CD1c-positive myeloid dendritic cell (primary cell): Measurements from ENCODE around the gene ACTN3.
"Not testable (repeated sequence)": the region's sequence is repeated elsewhere in the genome, so short reads cannot be mapped to it uniquely, and the experiment has no call there.

Experiments used
- DNase-seq: peaks from one replicate; pipeline ENCODE4 v3.0.0-alpha.2; 2016; ENCODE audit errors: extremely low spot score

ACTN3 gene

GRCh38 chr11:66544952-66545351 lies 1.8 kb upstream of the ACTN3 start:
- DNase-seq = not testable (repeated sequence)

GRCh38 chr11:66545701-66546367 lies 869 bp upstream of the ACTN3 start, which contains the start of gene ZDHHC24:
Gene ZDHHC24, minus strand, starts transcription at chr11:66546048. Its CDS starts 45 bp downstream, at chr11:66546003.
- DNase-seq = peak; percentile 98

DNA sequence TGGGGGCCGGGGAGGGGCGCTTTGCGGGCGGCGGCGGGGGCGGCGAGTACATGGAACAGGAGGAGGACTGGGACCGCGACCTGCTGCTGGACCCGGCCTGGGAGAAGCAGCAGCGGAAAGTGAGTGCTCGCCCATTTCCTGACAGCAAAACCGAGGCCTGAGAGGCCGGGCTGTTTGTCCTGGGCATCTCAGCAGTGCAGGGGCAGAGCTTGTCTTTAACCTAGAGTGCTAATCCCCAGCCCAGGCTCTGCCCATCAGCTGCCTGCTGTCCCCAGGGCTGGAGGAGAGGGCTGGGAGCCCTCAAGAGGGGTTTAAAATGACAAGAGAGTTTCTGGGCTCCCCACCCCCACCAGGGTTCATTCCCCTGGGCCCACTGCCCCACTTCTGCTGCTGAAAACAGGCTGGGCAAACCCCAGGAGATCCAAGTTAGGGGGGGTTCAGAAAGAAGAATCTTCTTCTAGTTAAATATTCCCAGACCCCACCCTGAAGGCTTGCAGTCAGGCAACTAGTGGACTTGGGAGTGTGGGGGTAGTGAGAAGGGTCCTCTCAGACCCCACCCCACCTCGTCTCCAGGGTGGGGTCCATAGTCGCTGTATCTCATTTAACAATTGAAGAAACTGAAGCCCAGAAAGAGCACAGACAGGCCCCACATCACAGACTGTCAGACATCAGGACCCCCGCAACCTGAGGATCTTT lies 411 bp downstream of the ACTN3 start:
- no peak for DNase-seq

DNA sequence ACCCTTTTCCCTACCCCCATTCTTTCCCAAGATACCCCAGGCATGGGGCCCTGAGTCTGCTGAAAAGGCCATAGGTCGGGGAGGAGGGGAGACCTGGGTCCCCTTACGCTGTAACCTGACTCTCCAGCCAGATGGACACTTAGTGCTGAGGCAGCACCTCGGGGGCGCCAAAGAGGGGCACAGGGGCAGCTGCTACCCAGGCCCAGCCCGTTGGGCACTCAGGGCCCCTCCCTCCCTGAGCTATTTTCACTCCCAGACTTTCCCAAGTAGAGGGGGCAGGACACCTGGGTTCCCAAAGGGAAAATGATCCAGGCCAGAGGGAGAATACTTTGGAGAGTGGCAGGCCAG lies 933 bp downstream of the ACTN3 start:
- no peak for DNase-seq

GRCh38 chr11:66548041-66548440 lies 1.3 kb downstream of the ACTN3 start:
- no peak for DNase-seq

- no peak for DNase-seq
Observed at GRCh38 chr11:66548774-66549630, 2.3 kb downstream of the ACTN3 start.

DNA sequence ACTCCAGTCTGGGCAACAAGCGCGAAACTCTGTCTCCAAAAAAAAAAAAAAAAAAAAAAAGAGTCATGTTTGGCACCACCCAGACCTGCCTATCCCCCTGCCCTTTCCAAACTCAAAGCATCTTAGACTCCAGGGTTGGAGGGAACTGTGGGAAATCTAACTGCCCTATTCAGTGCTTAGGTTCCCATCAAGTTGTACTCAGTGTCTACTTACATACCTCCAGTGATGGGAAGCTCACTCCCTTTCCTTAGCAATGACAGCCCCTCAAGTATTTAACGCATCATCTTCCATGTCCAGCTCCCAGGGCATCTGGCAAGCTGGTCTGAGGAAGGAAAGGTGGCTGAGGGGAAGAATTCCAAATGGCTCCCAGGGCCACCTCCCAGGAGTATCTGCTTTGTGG lies 3.0 kb downstream of the ACTN3 start:
- no peak for DNase-seq

- no peak for DNase-seq
Observed at GRCh38 chr11:66550887-66551286, 4.2 kb downstream of the ACTN3 start.

- DNase-seq = no peak
Observed at GRCh38 chr11:66554602-66555001, 7.9 kb downstream of the ACTN3 start.

GRCh38 chr11:66555416-66555815 lies 8.7 kb downstream of the ACTN3 start:
- no peak for DNase-seq

- no peak for DNase-seq
Observed at GRCh38 chr11:66556086-66556485, 9.4 kb downstream of the ACTN3 start.

DNA sequence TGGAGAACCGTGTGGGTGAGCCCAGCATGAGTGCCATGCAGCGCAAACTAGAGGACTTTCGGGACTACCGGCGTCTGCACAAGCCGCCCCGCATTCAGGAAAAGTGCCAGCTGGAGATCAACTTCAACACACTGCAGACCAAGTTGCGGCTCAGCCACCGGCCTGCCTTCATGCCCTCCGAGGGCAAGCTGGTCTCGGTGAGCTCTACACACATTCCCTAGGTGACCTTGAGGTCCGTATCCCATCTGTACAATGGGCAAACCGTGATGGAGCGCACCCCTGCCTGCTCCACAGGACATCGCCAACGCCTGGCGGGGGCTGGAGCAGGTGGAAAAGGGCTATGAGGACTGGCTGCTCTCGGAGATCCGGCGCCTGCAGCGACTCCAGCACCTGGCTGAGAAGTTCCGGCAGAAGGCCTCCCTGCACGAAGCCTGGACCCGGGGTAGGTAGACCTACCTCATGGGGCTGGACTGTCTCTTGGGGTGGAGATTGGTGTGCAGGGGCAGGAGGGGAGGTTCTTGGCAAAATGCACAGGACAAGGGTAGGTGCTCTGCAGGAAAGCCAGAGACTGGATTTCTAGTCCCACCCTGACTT lies 11.1 kb downstream of the ACTN3 start:
- no peak for DNase-seq

DNA sequence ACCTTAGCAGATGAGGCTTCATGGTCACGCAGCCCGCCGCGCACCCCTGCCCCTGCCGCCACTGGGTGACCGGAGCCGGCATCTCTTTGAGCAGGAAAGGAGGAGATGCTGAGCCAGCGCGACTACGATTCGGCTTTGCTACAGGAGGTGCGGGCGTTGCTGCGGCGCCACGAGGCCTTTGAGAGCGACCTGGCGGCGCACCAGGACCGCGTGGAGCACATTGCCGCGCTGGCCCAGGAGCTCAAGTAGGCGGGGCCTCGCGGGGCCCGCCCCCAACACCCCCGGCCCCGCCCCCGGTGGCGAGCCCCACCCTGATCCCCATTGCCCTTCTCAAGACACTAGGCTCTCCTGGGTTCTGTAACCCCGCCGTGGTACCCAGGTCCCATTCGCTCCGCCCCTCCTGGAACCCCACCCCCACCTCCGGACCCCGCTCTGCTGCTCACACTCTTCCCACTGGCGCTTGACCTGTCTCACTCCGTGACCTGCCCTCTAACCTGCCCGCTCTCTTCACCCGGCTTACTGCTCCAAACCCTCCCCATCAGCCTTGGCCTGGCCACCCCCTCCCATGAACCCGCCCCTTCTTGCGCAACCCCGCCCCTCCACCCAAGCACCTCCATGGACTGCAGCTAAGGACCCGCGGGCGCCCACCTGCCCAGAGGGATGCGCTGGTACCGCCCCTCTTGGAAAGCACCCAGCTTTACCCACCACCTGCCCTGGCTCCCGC lies 12.6 kb downstream of the ACTN3 start:
- DNase-seq = no peak

- no peak for DNase-seq
Observed at GRCh38 chr11:66559866-66560676, 13.4 kb downstream of the ACTN3 start.

GRCh38 chr11:66561178-66561974 lies 14.7 kb downstream of the ACTN3 start:
- no peak for DNase-seq

DNA sequence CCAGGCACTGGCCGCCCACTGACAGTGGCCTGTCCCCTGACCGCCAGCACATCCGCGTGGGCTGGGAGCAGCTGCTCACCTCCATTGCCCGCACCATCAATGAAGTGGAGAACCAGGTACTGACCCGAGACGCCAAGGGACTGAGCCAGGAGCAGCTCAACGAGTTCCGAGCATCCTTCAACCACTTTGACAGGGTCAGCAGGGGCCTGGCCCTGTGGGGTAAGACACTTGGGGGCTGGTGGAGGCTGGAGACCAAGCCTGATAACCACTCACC lies 15.2 kb downstream of the ACTN3 start:
- no peak for DNase-seq

DNA sequence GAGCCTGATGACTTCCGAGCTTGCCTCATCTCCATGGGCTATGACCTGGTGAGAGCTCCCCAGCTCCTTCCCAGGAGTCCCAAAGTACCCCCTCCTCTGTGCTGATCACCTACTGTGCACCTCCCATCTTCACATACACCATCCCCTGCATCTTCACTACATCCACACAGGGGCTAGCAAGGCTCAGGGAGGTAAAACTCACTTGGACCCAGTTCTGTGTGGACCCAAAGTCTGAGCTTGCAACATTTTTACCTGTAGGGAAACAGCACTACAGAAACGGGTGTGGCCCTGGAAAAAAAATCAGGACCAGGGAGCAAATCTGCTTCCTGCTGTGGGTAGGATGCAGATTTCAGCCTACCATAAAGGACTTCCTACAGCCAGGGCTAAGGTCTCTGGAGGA lies 15.6 kb downstream of the ACTN3 start:
- DNase-seq = no peak

DNA sequence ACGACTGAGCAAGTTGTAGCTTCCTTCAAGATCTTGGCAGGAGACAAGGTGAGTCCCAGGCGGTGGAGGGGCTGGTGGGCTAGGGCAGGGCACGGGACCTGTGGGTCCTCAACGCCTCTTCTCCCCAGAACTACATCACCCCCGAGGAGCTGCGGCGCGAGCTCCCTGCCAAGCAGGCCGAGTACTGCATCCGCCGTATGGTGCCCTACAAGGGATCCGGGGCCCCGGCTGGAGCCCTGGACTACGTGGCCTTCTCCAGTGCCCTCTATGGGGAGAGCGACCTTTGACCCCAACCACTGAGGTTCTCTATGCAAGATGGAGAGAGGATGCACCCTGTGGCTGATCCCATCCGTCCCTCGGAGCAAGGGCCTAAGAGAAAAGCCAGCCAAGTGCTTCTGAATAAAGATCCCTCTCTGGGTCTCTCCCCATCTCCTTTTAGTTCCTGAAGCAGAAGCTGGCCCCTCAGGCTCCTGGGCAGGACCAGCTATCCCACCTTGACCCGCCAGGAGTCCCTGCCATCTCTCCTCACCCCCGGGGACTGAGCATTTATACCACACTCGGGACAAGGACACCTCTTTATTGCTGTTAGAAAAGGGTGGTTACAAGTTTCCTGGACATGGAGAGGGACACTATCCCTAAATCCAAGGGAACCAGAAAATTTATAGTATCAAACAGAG lies 16.3 kb downstream of the ACTN3 start:
- DNase-seq = no peak

DNA sequence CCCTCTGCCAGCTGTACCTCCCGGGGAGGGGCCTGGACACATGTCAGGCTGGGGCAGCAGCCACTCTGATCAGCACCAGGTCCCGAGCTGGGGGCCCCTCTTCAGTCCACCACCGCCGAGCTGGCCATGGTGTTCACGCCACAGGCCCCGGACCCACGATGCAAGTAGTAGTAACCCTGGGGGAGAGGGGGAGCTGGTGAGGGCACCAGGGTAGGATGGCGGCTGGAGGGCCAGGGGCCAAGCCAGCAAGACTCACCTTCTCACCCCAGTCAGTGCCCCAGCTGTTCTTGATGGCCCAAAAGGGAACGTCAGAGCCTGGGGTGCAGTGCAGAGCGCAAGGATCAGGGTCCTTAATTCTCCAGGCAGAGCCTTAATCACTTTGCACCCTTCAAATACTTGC lies 17.1 kb downstream of the ACTN3 start:
- no peak for DNase-seq

GRCh38 chr11:66564538-66564937 lies 17.8 kb downstream of the ACTN3 start:
- DNase-seq = no peak
